K562 (cell line): ENCODE measurements around the gene LIMS2. TPM values are rescaled to one million over a fixed set of nuclear protein-coding genes. Genes with fewer than 3 reads are reported as not detected.

ENCODE experiments used
- ATAC-seq: fragments of 200-7000 bp; cut with Tn5 transposase; 3 replicates; pipeline ENCODE4 v1.9.1; 2020; ENCODE audit warnings: moderate library complexity
- BruUV-seq: library from RNA; stranded (reverse); fragments of 400-500 nt; replicated peaks from 2 replicates; lab custom pipeline; 2021; lab: Mats Ljungman, UMichigan
- CTCF ChIA-PET: fragments of 300-600 bp; formaldehyde crosslinking; extraction: SDS; loops from one replicate; lab custom pipeline; 2021; ENCODE audit warnings: low intra/inter-chr PET ratio; lab: Yijun Ruan, JAX
- POLR2A ChIA-PET: fragments of 300-600, 350-650 bp; sonication (Branson Sonifier 250); formaldehyde crosslinking; extraction: SDS; loops from one replicate; lab custom pipeline; 2021; ENCODE audit warnings: antibody characterized with exemption, inconsistent platforms; lab: Yijun Ruan, JAX
- DNase-seq, 4 experiments: peaks; one replicate each; pipeline versions ENCODE4 v3.0.0 to v3.0.0-alpha.2; 2011 to 2018; ENCODE audit warnings: low spot score in 3 of 4, mixed read lengths in 3 of 4; ENCODE audit errors: extremely low read depth in 1 of 4
- FAIRE-seq: peaks from 2 replicates; lab custom pipeline; 2011; peaks lifted over from hg19 to GRCh38; lab: Jason Lieb, UNC
- H2AFZ ChIP-seq: 2 replicates; pipeline ENCODE4 v1.6.0; 2011; ENCODE audit warnings: low read depth, low read length, control low read depth, inconsistent platforms
- H3K27ac ChIP-seq: fragments of 200-600 bp; 3 replicates; pipeline ENCODE4 v1.8.0; 2011; ENCODE audit warnings: low read depth, mild to moderate bottlenecking, control low read depth, inconsistent platforms, low read length, moderate library complexity, mixed read lengths; ENCODE audit errors: extremely low read depth
- H3K27me3 ChIP-seq, 2 experiments: fragments of 300-600 bp in 1 of 2; 2 replicates in 1 of 2; 3 replicates in 1 of 2; pipeline versions ENCODE4 v1.6.0 to v1.8.0; 2011; ENCODE audit warnings: inconsistent platforms in 2 of 2, low read length in 2 of 2, mild to moderate bottlenecking in 1 of 2, mixed read lengths in 1 of 2, moderate library complexity in 1 of 2; ENCODE audit not compliant: control insufficient read depth in 2 of 2, insufficient read depth in 2 of 2
- H3K36me3 ChIP-seq: fragments of 300-600 bp; 3 replicates; pipeline ENCODE4 v1.8.0; 2011; ENCODE audit warnings: mild to moderate bottlenecking, low read length, inconsistent platforms; ENCODE audit not compliant: control insufficient read depth, insufficient read depth
- H3K4me1 ChIP-seq, 2 experiments: fragments of 200-600 bp in 1 of 2; replicated peaks in 1 of 2; 2 replicates in 1 of 2; 3 replicates in 1 of 2; pipeline versions ENCODE4 v1.5.1 to v1.8.0; 2011; ENCODE audit warnings: inconsistent platforms in 2 of 2, low read length in 2 of 2, mild to moderate bottlenecking in 1 of 2, mixed read lengths in 1 of 2, moderate library complexity in 1 of 2; ENCODE audit not compliant: control insufficient read depth in 2 of 2, insufficient read depth in 2 of 2
- H3K4me2 ChIP-seq: 2 replicates; pipeline ENCODE4 v1.6.1; 2011; ENCODE audit warnings: low read length, control low read depth, inconsistent platforms, mixed read lengths; ENCODE audit not compliant: insufficient read depth
- H3K4me3 ChIP-seq: fragments of 200-600 bp; sonication (generic), shearing (Covaris generic); 2 replicates; pipeline ENCODE4 v1.5.1; 2016; ENCODE audit warnings: control low read depth, inconsistent platforms
- H3K79me2 ChIP-seq: fragments of 200-600 bp; 3 replicates; pipeline ENCODE4 v1.8.0; 2011; ENCODE audit warnings: low read length, inconsistent platforms; ENCODE audit not compliant: control insufficient read depth, insufficient read depth
- H3K9ac ChIP-seq, 2 experiments: 2 replicates each; pipeline versions ENCODE4 v1.6.0 to v1.6.1; 2011; ENCODE audit warnings: low read depth in 2 of 2, low read length in 2 of 2, control low read depth in 1 of 2, inconsistent platforms in 1 of 2, mild to moderate bottlenecking in 1 of 2, mixed read lengths in 1 of 2; ENCODE audit not compliant: insufficient read depth in 1 of 2
- H3K9me1 ChIP-seq: one replicate; pipeline ENCODE4 v1.6.0; 2011; ENCODE audit warnings: inconsistent platforms, mild to moderate bottlenecking, low read length, moderate library complexity; ENCODE audit not compliant: control insufficient read depth, insufficient read depth
- H3K9me3 ChIP-seq: replicated peaks from 2 replicates; pipeline ENCODE4 v1.5.1; 2011; ENCODE audit warnings: low read depth, low read length, inconsistent platforms; ENCODE audit not compliant: control insufficient read depth, insufficient read depth
- H4K20me1 ChIP-seq: replicated peaks from 2 replicates; pipeline ENCODE4 v1.6.1; 2011; ENCODE audit warnings: low read length, inconsistent platforms, mixed read lengths; ENCODE audit not compliant: control insufficient read depth, insufficient read depth
- MAFF ChIP-seq: IDR thresholded peaks from 2 replicates; pipeline ENCODE4 v1.6.1; 2012; ENCODE audit warnings: low read length, improper control_type of control experiment
- PCBP1 ChIP-seq: fragments of 200-400 bp; formaldehyde crosslinking; IDR thresholded peaks from 2 replicates; pipeline ENCODE4 v1.6.1; 2018; ENCODE audit warnings: mild to moderate bottlenecking, low read depth, low read length; ENCODE audit not compliant: poor library complexity, severe bottlenecking
- PHF21A ChIP-seq: fragments of 450-650 bp; IDR thresholded peaks from 2 replicates; pipeline ENCODE4 v1.6.1; 2017; ENCODE audit warnings: low read depth, borderline replicate concordance
- RAD21 ChIP-seq, 2 experiments: fragments of 250-450 bp in 1 of 2; fragments of 450-650 bp in 1 of 2; sonication (Bioruptor Pico) in 1 of 2; formaldehyde crosslinking in 1 of 2; IDR thresholded peaks in 1 of 2; conservative IDR thresholded peaks in 1 of 2; 2 replicates each; pipeline versions ENCODE4 v1.4.0 to v1.8.0; 2020 to 2022; ENCODE audit warnings: mild to moderate bottlenecking in 2 of 2, moderate library complexity in 1 of 2
- SRSF1 ChIP-seq: fragments of 200-400 bp; formaldehyde crosslinking; IDR thresholded peaks from 2 replicates; pipeline ENCODE4 v1.6.1; 2017; ENCODE audit warnings: mild to moderate bottlenecking, low read depth, low read length, moderate library complexity
- TAF9B ChIP-seq: fragments of 450-650 bp; IDR thresholded peaks from 2 replicates; pipeline ENCODE4 v1.6.1; 2018; ENCODE audit warnings: mild to moderate bottlenecking; ENCODE audit not compliant: partially characterized antibody
- TEAD2 ChIP-seq: fragments of 450-650 bp; IDR thresholded peaks from 2 replicates; pipeline ENCODE4 v1.6.1; 2016; ENCODE audit warnings: missing genetic modification characterization, control low read depth, missing compliant biosample characterization
- ZEB2 ChIP-seq: fragments of 450-650 bp; IDR thresholded peaks from 2 replicates; pipeline ENCODE4 v1.6.1; 2016
- ZNF165 ChIP-seq: fragments of 250-450 bp; sonication (Bioruptor Pico); IDR thresholded peaks from 2 replicates; pipeline ENCODE4 v1.4.0; 2020; ENCODE audit warnings: borderline replicate concordance
- ZNF232 ChIP-seq: sonication (generic); formaldehyde crosslinking; IDR thresholded peaks from 2 replicates; pipeline ENCODE4 v1.8.0; 2022; ENCODE audit warnings: mild to moderate bottlenecking, missing genetic modification reagents
- ZNF79 ChIP-seq: fragments of 250-450 bp; sonication (Bioruptor Pico); IDR thresholded peaks from 2 replicates; pipeline ENCODE4 v1.4.0; 2020; ENCODE audit warnings: low read depth, mild to moderate bottlenecking, moderate library complexity
- WGBS: fragments of 100-300 bp; shearing (Covaris generic); methylation state at CpG from one replicate; pipeline ENCODE4 v1.1.6; 2016; ENCODE audit warnings: low coverage, mixed read lengths; ENCODE audit not compliant: insufficient coverage; ENCODE audit errors: missing lambda C conversion rate; 5-methylcytosine and 5-hydroxymethylcytosine counted together
- in situ Hi-C: fragments of 300-500 bp; cut with MboI; formaldehyde crosslinking; loops from 4 replicates; pipeline ENCODE4 v1.15.0; 2018; ENCODE audit warnings: inconsistent platforms, mixed read lengths
- intact Hi-C: fragments of 100-400 bp; cut with micrococcal nuclease; formaldehyde crosslinking; loops from 2 replicates; pipeline ENCODE4 v1.14.2; 2022
- polyA plus RNA-seq, 8 experiments: library from polyadenylated mRNA; depleted of rRNA in 4 of 8; stranded (reverse) in 5 of 8; unstranded in 3 of 8; fragments of >200 nt; fragmentation: Nextera tagmentation in 2 of 8; fragmentation: Illumina TruSeq in 1 of 8; extraction: Ambion mirVana in 2 of 8; extraction: Trizol in 1 of 8; gene quantifications; 2 replicates each; pipeline versions ENCODE4 v1.2.1 to v1.2.3, GENCODE V29; 2011 to 2014; ENCODE audit warnings: inconsistent platforms in 1 of 8, missing spikeins in 1 of 8
- total RNA-seq, 7 experiments: library from RNA; depleted of rRNA in 6 of 7; stranded (reverse); fragments of >200 nt in 6 of 7; fragmentation: Illumina TruSeq in 2 of 7; extraction: Trizol in 2 of 7; gene quantifications; 2 replicates each; pipeline versions ENCODE4 v1.2.1 to v1.2.3, GENCODE V29; 2011 to 2021; ENCODE audit warnings: low replicate concordance in 1 of 7
- TF ChIP-seq, protein P1 (sequence below), 3 experiments: IDR thresholded peaks in 2 of 3; conservative IDR thresholded peaks in 1 of 3; 2 replicates each; pipeline ENCODE4 v1.5.1; 2011 to 2012; ENCODE audit warnings: low read length in 3 of 3, mild to moderate bottlenecking in 3 of 3, control low read depth in 2 of 3, improper control_type of control experiment in 1 of 3, inconsistent platforms in 1 of 3, low read depth in 1 of 3, mixed read lengths in 1 of 3, moderate library complexity in 1 of 3; ENCODE audit not compliant: insufficient read depth in 2 of 3
- TF ChIP-seq, protein P2 (sequence below): fragments of 250-450 bp; sonication (Bioruptor Pico); IDR thresholded peaks from 2 replicates; pipeline ENCODE4 v1.8.0; 2021; ENCODE audit warnings: borderline replicate concordance, mild to moderate bottlenecking, moderate library complexity; ENCODE audit not compliant: poor library complexity, severe bottlenecking
- TF ChIP-seq, protein P3 (sequence below): sonication (generic); formaldehyde crosslinking; IDR thresholded peaks from 2 replicates; pipeline ENCODE4 v1.8.1; 2022; ENCODE audit warnings: missing genetic modification reagents

LIMS2 gene
- total and polyA plus RNA-seq, 9 of the 15 experiments (the other 6 are each of a cell fraction or from before 2014, with no cell fraction given), result 0.04 to 0.22 TPM; not detected in 7

DNA sequence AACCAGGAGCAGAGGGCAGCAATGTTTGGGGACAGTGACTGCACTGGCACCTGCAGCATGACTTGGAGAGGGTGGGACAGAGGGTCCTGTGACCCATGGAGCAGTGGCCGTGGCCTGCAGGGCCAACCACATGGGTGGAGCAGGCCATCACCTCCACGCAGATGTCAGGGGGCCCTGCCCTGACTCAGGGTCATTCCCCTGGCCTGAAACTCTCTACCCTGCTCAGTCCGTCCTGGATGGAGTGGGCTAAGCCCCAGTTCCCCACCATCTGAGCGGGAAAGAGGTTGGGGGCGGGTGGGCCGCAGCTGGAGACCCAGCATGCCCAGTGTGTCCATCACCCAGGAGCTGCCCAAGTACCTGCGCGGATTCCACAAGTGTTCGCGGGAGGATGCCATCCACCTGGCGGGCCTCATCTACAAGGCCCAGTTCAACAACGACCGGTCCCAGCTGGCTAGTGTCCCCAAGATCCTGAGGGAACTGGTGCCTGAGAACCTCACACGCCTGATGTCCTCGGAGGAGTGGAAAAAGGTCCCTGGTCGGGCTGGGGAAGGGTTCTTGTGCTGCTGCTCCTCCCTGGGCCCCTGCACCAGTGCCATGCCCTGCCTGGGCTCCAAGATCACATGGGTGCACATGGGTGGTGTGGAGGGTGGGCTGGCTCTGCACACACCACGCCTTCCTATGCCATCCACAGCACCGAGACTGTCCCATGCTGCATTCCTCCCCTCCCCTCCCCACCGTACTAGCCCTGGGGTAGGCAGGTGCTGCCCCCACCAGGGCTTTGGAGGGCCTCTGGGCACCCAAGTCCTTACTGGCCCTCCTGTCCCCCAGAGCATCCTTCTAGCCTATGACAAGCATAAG is 39.7 kb downstream of the LIMS2 start:
- no peak for ATAC-seq

More for the DNA sequence above, 39.7 kb downstream of the LIMS2 start:
- ChIA-PET POLR2A (interaction anchor here (0.5 to 1.6 kb wide), 3 partner anchors 10 to 109 kb away, joined by 3 to 6 read pairs (median 3); no protein-coding TSS in a partner anchor), CTCF (no interaction called here)
- H3K27me3 ChIP-seq, result peaks cover 7 to 35% of the 10 kb centered on the region in 2 experiments; a peak in 4 of 5 replicates
- H3K9me1 ChIP-seq, result no peaks in the 10 kb centered on the region
- no peak overlapping the region for H2AFZ ChIP-seq
- in situ Hi-C loops (no loop called here), intact Hi-C loops (no loop called here)
- peak overlapping the region in 1 of 2 experiments; percentile 45; a peak in 2 of 4 replicates for H3K9ac ChIP-seq
- no TSS peak for BruUV-seq
- TF ChIP-seq TEAD2 (no peak), MAFF (no peak), ZNF79 (CRISPR knock-in tag) (no peak), RAD21 (CRISPR knock-in tag; conservative IDR thresholded peaks at IDR 0.05 in 1 of 2, IDR thresholded peaks at IDR 0.05 in 1 of 2) (peak in 1 of 2 experiments; percentile 31; a peak in 2 of 4 replicates), ZEB2 (no peak), PCBP1 (no peak), PHF21A (no peak), ZNF165 (no peak), ZNF232 (CRISPR knock-in tag) (no peak), TAF9B (no peak), SRSF1 (no peak)
- TF ChIP-seq, protein P1, sequence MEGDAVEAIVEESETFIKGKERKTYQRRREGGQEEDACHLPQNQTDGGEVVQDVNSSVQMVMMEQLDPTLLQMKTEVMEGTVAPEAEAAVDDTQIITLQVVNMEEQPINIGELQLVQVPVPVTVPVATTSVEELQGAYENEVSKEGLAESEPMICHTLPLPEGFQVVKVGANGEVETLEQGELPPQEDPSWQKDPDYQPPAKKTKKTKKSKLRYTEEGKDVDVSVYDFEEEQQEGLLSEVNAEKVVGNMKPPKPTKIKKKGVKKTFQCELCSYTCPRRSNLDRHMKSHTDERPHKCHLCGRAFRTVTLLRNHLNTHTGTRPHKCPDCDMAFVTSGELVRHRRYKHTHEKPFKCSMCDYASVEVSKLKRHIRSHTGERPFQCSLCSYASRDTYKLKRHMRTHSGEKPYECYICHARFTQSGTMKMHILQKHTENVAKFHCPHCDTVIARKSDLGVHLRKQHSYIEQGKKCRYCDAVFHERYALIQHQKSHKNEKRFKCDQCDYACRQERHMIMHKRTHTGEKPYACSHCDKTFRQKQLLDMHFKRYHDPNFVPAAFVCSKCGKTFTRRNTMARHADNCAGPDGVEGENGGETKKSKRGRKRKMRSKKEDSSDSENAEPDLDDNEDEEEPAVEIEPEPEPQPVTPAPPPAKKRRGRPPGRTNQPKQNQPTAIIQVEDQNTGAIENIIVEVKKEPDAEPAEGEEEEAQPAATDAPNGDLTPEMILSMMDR (IDR thresholded peaks at IDR 0.05 in 2 of 3, conservative IDR thresholded peaks at IDR 0.05 in 1 of 3; ENCODE audit: insufficient read depth in 2 of 3, low read depth in 1 of 3, low read length in 3 of 3), result peak in 1 of 3 experiments; percentile 8; a peak in 1 of 6 replicates
- TF ChIP-seq, protein P2, sequence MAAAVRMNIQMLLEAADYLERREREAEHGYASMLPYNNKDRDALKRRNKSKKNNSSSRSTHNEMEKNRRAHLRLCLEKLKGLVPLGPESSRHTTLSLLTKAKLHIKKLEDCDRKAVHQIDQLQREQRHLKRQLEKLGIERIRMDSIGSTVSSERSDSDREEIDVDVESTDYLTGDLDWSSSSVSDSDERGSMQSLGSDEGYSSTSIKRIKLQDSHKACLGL (CRISPR knock-in tag), result no peak
- TF ChIP-seq, protein P3, sequence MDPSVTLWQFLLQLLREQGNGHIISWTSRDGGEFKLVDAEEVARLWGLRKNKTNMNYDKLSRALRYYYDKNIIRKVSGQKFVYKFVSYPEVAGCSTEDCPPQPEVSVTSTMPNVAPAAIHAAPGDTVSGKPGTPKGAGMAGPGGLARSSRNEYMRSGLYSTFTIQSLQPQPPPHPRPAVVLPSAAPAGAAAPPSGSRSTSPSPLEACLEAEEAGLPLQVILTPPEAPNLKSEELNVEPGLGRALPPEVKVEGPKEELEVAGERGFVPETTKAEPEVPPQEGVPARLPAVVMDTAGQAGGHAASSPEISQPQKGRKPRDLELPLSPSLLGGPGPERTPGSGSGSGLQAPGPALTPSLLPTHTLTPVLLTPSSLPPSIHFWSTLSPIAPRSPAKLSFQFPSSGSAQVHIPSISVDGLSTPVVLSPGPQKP (CRISPR knock-in tag), result no peak
- no peak for FAIRE-seq
- no peak overlapping the region for H3K27ac ChIP-seq
- no peak overlapping the region for H3K4me3 ChIP-seq
- H3K9me3 ChIP-seq, result no peaks in the 10 kb centered on the region
- no peaks in the 10 kb centered on the region for H3K36me3 ChIP-seq
- peaks cover 14 to 81% of the 10 kb centered on the region in 2 experiments for H3K4me1 ChIP-seq
- DNase-seq, result no peak
- WGBS, result 35% methylated on average over 15 of the region's 19 CpGs
- H3K4me2 ChIP-seq, result no peak overlapping the region
- no peaks in the 10 kb centered on the region for H3K79me2 ChIP-seq
- H4K20me1 ChIP-seq, result no peaks in the 10 kb centered on the region
